Adrenal gland (tissue), 12 donors: ENCODE data around the gene STON2. TPM values are rescaled to one million over a fixed set of nuclear protein-coding genes. Genes with fewer than 3 reads are reported as not detected.

ENCODE experiments used
- DNase-seq, 7 donors: peaks; one replicate each; pipeline ENCODE4 v3.0.0-alpha.2; 2019 to 2020
- H3K27ac ChIP-seq, 5 donors: fragments of 200-600 bp; sonication (generic) in 4 of 5; 1 replicate in 3 of 5; 2 replicates in 2 of 5; pipeline versions ENCODE4 v1.5.1 to v1.8.0; 2016 to 2020; ENCODE audit warnings: mild to moderate bottlenecking in 1 of 5
- H3K27me3 ChIP-seq: fragments of 200-600 bp; 2 replicates; pipeline ENCODE4 v1.8.0; 2021
- H3K36me3 ChIP-seq, 2 donors: fragments of 200-600 bp; replicated peaks in 1 of 2; 1 replicate in 1 of 2; 2 replicates in 1 of 2; pipeline versions ENCODE4 v1.5.1 to v1.8.0; 2018 to 2022
- H3K4me1 ChIP-seq, 2 donors: fragments of 200-600 bp; replicated peaks in 1 of 2; 1 replicate in 1 of 2; 2 replicates in 1 of 2; pipeline versions ENCODE4 v1.5.1 to v1.8.0; 2018 to 2021
- H3K4me3 ChIP-seq, 4 donors: fragments of 200-600 bp; sonication (generic) in 3 of 4; one replicate each; pipeline ENCODE4 v1.5.1; 2016 to 2018
- H3K9me3 ChIP-seq, 3 donors: fragments of 200-600 bp; sonication (generic) in 1 of 3; replicated peaks in 1 of 3; 1 replicate in 2 of 3; 2 replicates in 1 of 3; pipeline versions ENCODE4 v1.5.1 to v1.8.0; 2016 to 2021
- CTCF ChIP-seq, 6 experiments: fragments of 450-650 bp in 4 of 6; fragments of 200-600 bp in 2 of 6; sonication (generic) in 1 of 6; IDR thresholded peaks; 1 replicate in 5 of 6; 2 replicates in 1 of 6; pipeline versions ENCODE4 v1.5.1 to v1.8.0; 2016 to 2021; ENCODE audit warnings: antibody characterized with exemption in 6 of 6, mild to moderate bottlenecking in 2 of 6, moderate library complexity in 1 of 6
- POLR2A ChIP-seq, 2 donors: fragments of 450-650 bp; IDR thresholded peaks; one replicate each; pipeline ENCODE4 v1.6.1; 2017; ENCODE audit warnings: antibody characterized with exemption in 2 of 2, mild to moderate bottlenecking in 2 of 2, moderate library complexity in 1 of 2
- WGBS, 4 donors: extraction: QIAGEN DNeasy Blood & Tissue Kit in 2 of 4; methylation state at CpG; one replicate each; pipeline versions ENCODE4 v1.1.5 to v1.1.7; 2013 to 2017; 5-methylcytosine and 5-hydroxymethylcytosine counted together
- intact Hi-C, 2 donors: fragments of 100-400 bp; cut with DNase I; formaldehyde crosslinking; loops; one replicate each; pipeline versions ENCODE4 v1.14.1 to v1.15.0; 2022 to 2023
- polyA plus RNA-seq, 3 donors: library from polyadenylated mRNA; stranded (reverse); fragments of 200-250 nt in 2 of 3; fragments of 350-450 nt in 1 of 3; fragmentation: Illumina TruSeq in 1 of 3; extraction: RNeasy Lipid Tissue Mini Kit (QIAGEN cat#74804) in 1 of 3; gene quantifications; one replicate each; pipeline ENCODE4 v1.2.3, GENCODE V29; 2013 to 2014
- total RNA-seq, 9 donors: library from RNA; depleted of rRNA in 4 of 9; stranded (reverse); fragments of >200 nt in 4 of 9; fragments of 120-200 nt in 1 of 9; fragmentation: NEBNext Ultra II Directional in 1 of 9; extraction: Animal tissue kit (Norgen Biotek cat#: 25700) in 1 of 9; gene quantifications; one replicate each; pipeline versions ENCODE4 v1.1.0 to v1.2.4, GENCODE V29; 2013 to 2023
- donor health status: healthy with polysubstance abuse.
- donor health status: Bipolar disorder and iron deficiency.
- donor health status: DM: yes; HTN: yes; CAD: no.
- donor health status: DM: no; HTN: no; CAD: no.
- donor health status: DM: no; HTN: no; CAD: no.
- donor health status: DM: yes; HTN: yes; CAD: no.

Gene STON2
- total and polyA plus RNA-seq, 12 donors, result 0.62 to 15.4 (median 6.7) TPM

DNA sequence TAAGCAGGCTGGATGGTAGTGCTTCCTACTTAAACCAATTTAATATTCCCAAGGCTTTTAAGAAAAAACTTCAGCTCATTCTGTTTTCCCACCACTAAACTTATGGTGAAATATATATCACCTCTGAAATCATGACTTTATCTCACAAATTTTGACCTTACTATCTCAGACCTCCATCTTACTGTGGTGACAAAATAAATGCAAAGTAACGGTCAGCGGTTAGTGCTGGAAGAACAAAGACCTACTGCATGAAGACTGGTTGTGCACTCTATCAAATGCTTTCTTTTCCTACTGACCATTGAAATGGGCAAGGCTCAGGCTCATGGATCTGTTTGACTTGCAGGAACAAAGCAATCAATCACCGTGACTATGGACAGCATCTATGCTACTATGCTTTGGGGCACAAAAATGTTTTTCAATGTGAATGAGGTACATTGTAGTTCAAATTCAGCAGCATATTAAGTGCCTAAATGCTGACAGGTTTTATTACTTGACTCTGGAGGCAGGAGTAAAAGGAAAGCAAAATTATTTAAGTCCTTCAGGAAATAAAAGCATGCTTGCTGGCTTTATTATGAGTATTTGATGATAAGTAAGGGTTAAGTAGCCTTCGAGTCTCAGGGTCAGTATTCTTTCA is 136.2 kb downstream of the STON2 start:
- no peak for DNase-seq
- intact Hi-C loops, result no loop called here
- no peak for TF ChIP-seq POLR2A (IDR thresholded peaks at IDR 0.05)
- TF ChIP-seq CTCF (IDR thresholded peaks at IDR 0.05), result no peak
- WGBS, 4 donors, result 68 to 80% (median 74%) methylated on average over 4 of the region's 4 CpGs
- no peak overlapping the region for H3K27ac ChIP-seq
- H3K9me3 ChIP-seq, result no peaks in the 10 kb centered on the region
- no peaks in the 10 kb centered on the region for H3K36me3 ChIP-seq
- H3K27me3 ChIP-seq, result no peaks in the 10 kb centered on the region
- H3K4me3 ChIP-seq, result no peak overlapping the region
- H3K4me1 ChIP-seq, result no peaks in the 10 kb centered on the region

DNA sequence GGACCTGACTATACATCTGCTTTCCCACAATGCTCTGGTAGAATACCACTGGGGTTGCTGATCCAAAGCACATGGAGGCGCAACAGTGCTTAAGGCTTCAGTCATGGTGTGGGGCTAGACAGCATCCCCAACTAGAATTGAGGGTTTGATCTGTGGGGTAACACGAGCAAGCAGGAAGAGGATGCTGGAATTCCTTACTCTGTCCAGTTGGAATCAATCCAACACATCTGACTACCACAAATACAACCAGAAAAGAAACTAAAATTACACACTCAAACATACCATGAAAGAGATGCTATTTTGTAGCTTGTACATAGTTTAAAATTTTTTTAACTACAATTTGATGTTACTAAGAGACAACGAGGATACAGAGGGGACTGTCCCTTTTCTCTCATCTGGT is 138.9 kb downstream of the STON2 start:
- 72 to 77% (median 75%) methylated on average over 3 of the region's 3 CpGs for WGBS, 4 donors
- DNase-seq, result no peak
- Histone ChIP-seq H3K36me3 (no peaks in the 10 kb centered on the region), H3K4me3 (no peak overlapping the region), H3K27me3 (no peaks in the 10 kb centered on the region), H3K27ac (no peak overlapping the region), H3K4me1 (no peaks in the 10 kb centered on the region), H3K9me3 (no peaks in the 10 kb centered on the region)
- intact Hi-C loops, result no loop called here
- TF ChIP-seq CTCF (IDR thresholded peaks at IDR 0.05) (no peak), POLR2A (IDR thresholded peaks at IDR 0.05) (no peak)

DNA sequence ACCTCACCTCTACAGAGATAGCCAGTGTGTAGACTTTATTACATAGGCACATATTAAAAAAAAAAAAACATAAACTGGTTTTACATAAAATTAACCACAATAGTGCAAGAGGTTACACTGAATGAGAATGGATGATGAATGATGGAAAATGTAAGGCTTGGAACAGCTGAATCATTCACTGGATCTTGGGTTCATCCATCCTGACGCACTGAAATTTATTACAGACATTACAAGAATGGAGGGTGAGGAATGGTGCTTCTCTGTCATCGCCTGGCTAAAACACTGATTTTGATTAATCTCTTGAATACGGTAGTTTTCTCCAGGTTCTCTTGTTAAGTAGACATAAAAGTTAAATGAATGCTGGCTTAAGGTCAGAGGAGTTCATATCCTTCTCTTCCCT is 139.4 kb downstream of the STON2 start:
- H3K36me3 ChIP-seq, result no peaks in the 10 kb centered on the region
- no peaks in the 10 kb centered on the region for H3K4me1 ChIP-seq
- DNase-seq, result no peak
- H3K4me3 ChIP-seq, result no peak overlapping the region
- WGBS, 4 donors, result 76 to 86% (median 82%) methylated on average over 3 of the region's 3 CpGs
- intact Hi-C loops, result no loop called here
- H3K27ac ChIP-seq, result no peak overlapping the region
- no peaks in the 10 kb centered on the region for H3K27me3 ChIP-seq
- TF ChIP-seq POLR2A (IDR thresholded peaks at IDR 0.05), result no peak
- TF ChIP-seq CTCF (IDR thresholded peaks at IDR 0.05), result no peak
- H3K9me3 ChIP-seq, result no peaks in the 10 kb centered on the region

GRCh38 chr14:81256289-81256960 is 143.7 kb downstream of the STON2 start:
- intact Hi-C loops, result no loop called here
- H3K27ac ChIP-seq, result no peak overlapping the region

More at GRCh38 chr14:81256289-81256960, 143.7 kb downstream of the STON2 start:
- DNase-seq, result no peak
- no peak overlapping the region for H3K4me3 ChIP-seq
- no peaks in the 10 kb centered on the region for H3K9me3 ChIP-seq
- 68 to 77% (median 73%) methylated on average over 2 of the region's 2 CpGs for whole genome bisulfite sequencing, 4 donors
- H3K4me1 ChIP-seq, result no peaks in the 10 kb centered on the region
- TF ChIP-seq POLR2A (IDR thresholded peaks at IDR 0.05) (no peak), CTCF (IDR thresholded peaks at IDR 0.05) (no peak)
- no peaks in the 10 kb centered on the region for H3K36me3 ChIP-seq
- no peaks in the 10 kb centered on the region for H3K27me3 ChIP-seq
